GM10248 (cell line): ENCODE measurements around the gene TMEM170B.

Experiments
- CTCF ChIA-PET: fragments of 300-600 bp; sonication (Branson Sonifier 250); formaldehyde crosslinking; extraction: SDS; loops from one replicate; lab custom pipeline; 2021; ENCODE audit warnings: antibody characterized with exemption; lab: Yijun Ruan, JAX
- POLR2A ChIA-PET: fragments of 350-650 bp; sonication (Branson Sonifier 250); formaldehyde crosslinking; extraction: SDS; loops from one replicate; lab custom pipeline; 2020; ENCODE audit warnings: antibody characterized with exemption; lab: Yijun Ruan, JAX
- DNase-seq: peaks from one replicate; pipeline ENCODE4 v3.0.0; 2012; ENCODE audit errors: extremely low spot score
- CTCF ChIP-seq: IDR thresholded peaks from 2 replicates; pipeline ENCODE4 v1.5.1; 2012; ENCODE audit warnings: mild to moderate bottlenecking, low read depth; ENCODE audit errors: extremely low read depth, missing control alignments, control extremely low read depth

Gene TMEM170B

GRCh38 chr6:11537229-11538051, at the start of gene TMEM170B:
TMEM170B (plus strand) TSS chr6:11537749; CDS start chr6:11538278, 529 bp downstream.
- TF ChIP-seq CTCF = no peak
- DNase-seq = peak; percentile 98
- ChIA-PET POLR2A (no interaction called here), CTCF (no interaction called here)

GRCh38 chr6:11490996-11491395, 46.6 kb upstream of the TMEM170B start:
- no peak for TF ChIP-seq CTCF
- DNase-seq = no peak
- POLR2A ChIA-PET = no interaction called here
- CTCF ChIA-PET = no interaction called here

- peak; percentile 37 for DNase-seq
- ChIA-PET CTCF (interaction anchor here (1.0 to 1.8 kb wide), 2 partner anchors 33 to 349 kb away, joined by 3 read pairs; no protein-coding TSS in a partner anchor), POLR2A (no interaction called here)
- TF ChIP-seq CTCF = no peak
Measured at GRCh38 chr6:11491596-11492463, 45.7 kb upstream of the TMEM170B start.

DNA sequence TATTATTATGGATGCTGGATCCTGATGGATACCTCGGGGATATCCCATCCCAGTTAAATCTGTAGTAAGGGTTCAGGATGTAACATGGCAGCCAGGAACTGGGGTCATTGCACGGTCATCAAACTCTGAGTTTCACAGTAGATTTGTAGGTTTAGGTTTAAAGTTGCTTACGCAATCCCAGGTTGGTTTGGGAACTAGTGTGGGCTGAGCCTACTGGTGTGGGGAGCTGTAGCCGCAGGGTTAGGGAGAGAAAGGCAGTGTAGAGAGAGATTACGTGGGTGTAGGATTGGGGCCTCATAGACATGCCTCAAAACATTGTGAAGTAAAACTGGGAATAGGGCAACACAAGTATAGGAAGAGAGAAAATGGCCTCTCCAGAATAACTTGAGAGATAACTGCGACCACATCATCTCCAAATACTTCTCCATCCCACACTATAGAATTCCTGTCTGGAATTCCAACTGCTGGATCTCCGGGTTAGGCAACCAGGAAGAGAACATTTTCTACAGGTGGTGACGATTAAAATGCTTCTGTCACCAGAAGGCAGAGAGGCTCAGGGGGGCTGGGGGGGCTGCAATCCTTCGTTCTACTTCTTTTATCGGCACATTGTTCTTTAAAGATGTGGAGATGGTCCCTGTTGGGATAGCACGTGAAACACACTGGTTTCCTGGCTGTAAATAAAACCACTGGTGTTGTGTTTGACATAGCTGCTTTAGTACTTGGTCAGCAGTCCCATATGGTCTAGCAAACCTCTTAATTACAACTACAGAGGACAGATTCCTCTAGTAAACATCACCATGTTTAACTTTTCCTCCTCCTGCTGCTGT, 44.9 kb upstream of the TMEM170B start:
- DNase-seq = peak; percentile 20
- POLR2A ChIA-PET = no interaction called here

DNA sequence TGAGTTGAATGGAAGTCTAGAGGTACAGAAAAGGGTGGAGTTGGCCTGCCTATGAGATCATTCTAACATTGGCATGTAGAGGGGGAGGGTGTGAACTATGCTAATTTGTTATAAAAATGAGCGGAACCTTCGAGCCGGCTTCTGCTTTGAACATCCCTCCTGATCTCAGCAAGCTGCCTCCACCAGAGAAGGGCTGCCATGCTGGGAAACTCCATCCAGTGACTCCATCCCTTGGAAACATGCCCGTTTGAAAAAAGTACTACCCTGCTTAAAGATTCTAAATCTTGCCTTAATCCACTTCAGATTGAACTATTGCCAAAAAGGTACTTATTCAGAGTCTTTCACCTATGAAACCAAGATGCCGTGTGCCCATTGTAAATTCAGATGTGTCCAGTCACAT, 43.6 kb upstream of the TMEM170B start:
- POLR2A ChIA-PET = interaction anchor here (0.7 kb wide), 1 partner anchor 106 kb away, joined by 6 read pairs; no protein-coding TSS in a partner anchor
- TF ChIP-seq CTCF = no peak
- no peak for DNase-seq

More for the DNA sequence above, 44.9 kb upstream of the TMEM170B start:
- CTCF ChIA-PET = interaction anchor here (1.0 to 2.1 kb wide), 5 partner anchors 25 to 350 kb away, joined by 3 to 5 read pairs (median 3); no protein-coding TSS in a partner anchor
- no peak for TF ChIP-seq CTCF

More for the DNA sequence above, 43.6 kb upstream of the TMEM170B start:
- CTCF ChIA-PET = interaction anchor here (1.5 to 5.4 kb wide), 5 partner anchors 26 to 350 kb away, joined by 4 to 107 read pairs (median 30); no protein-coding TSS in a partner anchor
